HG03558 (cell line): ENCODE measurements around the gene MYH9.

Experiments
- ATAC-seq: cut with Tn5 transposase; IDR thresholded peaks from one replicate; pipeline ENCODE4 v1.9.1; 2021; ENCODE audit warnings: moderate number of reproducible peaks; ENCODE audit not compliant: unreplicated experiment; ENCODE audit errors: extremely low read depth

The MYH9 gene

GRCh38 chr22:36355362-36355761 is 32.4 kb downstream of the MYH9 start:
- no peak for ATAC-seq

- no peak for ATAC-seq
Observed at GRCh38 chr22:36352803-36353507, 34.8 kb downstream of the MYH9 start.

- no peak for ATAC-seq
Observed at GRCh38 chr22:36351921-36352802, 35.6 kb downstream of the MYH9 start.

GRCh38 chr22:36350751-36351594 is 36.8 kb downstream of the MYH9 start:
- ATAC-seq, result no peak

- ATAC-seq, result no peak
Observed at GRCh38 chr22:36349726-36350125, 38.0 kb downstream of the MYH9 start.

GRCh38 chr22:36348760-36349159 is 39.0 kb downstream of the MYH9 start:
- ATAC-seq, result no peak

- no peak for ATAC-seq
Observed at GRCh38 chr22:36347094-36347493, 40.7 kb downstream of the MYH9 start.

- no peak for ATAC-seq
Observed at GRCh38 chr22:36344106-36344827, 43.5 kb downstream of the MYH9 start.

- ATAC-seq, result no peak
Observed at GRCh38 chr22:36343720-36344105, 44.1 kb downstream of the MYH9 start.

GRCh38 chr22:36343070-36343719 is 44.6 kb downstream of the MYH9 start:
- ATAC-seq, result no peak

- ATAC-seq, result no peak
Observed at GRCh38 chr22:36341640-36342041, 46.1 kb downstream of the MYH9 start.

GRCh38 chr22:36340621-36341020 is 47.1 kb downstream of the MYH9 start:
- ATAC-seq, result no peak

- no peak for ATAC-seq
Observed at GRCh38 chr22:36339171-36340065, 48.3 kb downstream of the MYH9 start.

- no peak for ATAC-seq
Observed at GRCh38 chr22:36337365-36338130, 50.2 kb downstream of the MYH9 start.

GRCh38 chr22:36336246-36337182 is 51.3 kb downstream of the MYH9 start:
- ATAC-seq, result no peak

- no peak for ATAC-seq
Observed at GRCh38 chr22:36335621-36336020, 52.1 kb downstream of the MYH9 start.
